RPMI7951 (cell line): ENCODE data around the gene PRR16. TPM values are rescaled to one million over a fixed set of nuclear protein-coding genes. Genes with fewer than 3 reads are reported as not detected.
A peak's percentile ranks its signal among the peaks of the same experiment; 100 is the strongest.

Source experiments
- DNase-seq: peaks from one replicate; pipeline ENCODE4 v3.0.0-alpha.2; 2012; ENCODE audit warnings: low read depth
- total RNA-seq: library from RNA; depleted of rRNA; stranded (reverse); fragments of >200 nt; shearing (Covaris generic); gene quantifications from 2 replicates; pipeline ENCODE4 v1.2.3, GENCODE V29; 2014

Gene PRR16
- total RNA-seq, 1 experiment from 2014 or later, result 1.3 TPM

DNA sequence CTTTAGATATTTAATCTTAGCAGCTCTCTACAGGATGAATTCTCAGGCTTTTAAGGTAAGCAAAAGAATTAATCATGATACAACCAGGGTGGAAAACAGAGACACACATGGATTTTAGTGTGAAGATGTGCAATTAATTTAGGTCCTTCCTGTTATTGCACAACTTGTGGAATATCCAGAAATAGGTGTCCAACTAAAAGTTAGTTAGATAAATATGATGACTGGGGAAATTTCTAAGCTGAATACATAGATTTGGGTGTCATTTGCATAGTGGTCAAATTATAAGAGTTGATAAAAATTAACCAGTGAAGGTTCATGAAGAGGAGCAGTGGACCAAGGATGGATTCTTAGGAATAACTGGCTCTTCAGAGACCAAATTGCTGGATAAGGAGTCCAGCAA, 266.1 kb downstream of the PRR16 start:
- no peak for DNase-seq

DNA sequence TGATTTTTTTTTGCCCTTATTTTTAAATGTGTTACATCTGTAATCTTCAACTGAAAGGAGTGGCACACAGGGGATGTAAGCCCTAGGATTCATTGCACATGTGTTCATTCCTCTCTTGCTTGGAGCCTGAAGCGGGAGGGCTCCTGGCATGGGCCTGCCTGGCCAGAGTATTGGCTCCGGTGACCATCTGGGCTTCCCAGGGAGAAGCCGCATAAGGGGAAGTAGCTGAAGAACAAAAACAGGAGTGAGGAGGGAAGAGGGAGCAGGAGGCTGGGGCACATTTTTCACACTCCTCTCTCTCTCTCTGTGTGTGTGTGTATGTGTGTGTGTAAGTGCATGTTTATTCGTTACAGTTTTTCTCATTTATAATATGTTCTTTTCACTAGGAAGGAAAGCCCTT, 269.9 kb downstream of the PRR16 start:
- DNase-seq, result peak; percentile 6

DNA sequence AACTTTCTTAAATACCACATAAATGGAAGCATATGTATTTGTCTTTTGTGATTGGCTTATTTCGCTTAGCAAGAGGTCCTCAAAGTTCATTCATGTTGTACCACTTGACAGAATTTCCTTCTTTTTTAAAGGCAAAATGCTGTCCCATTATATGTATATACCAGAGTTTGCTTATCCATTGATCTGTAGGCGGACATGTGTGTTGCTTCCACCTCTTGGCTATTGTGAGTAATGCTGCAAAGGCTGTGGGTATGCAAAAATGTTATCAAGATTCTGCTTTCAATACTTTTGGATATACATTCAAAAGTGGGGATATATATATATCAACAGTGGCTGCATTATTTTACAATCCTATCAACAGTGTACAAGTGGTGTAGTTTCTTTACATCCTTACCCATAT, 271.0 kb downstream of the PRR16 start:
- DNase-seq, result peak; percentile 2
